B cell (primary cell): ENCODE measurements around the gene ARHGEF17.

ENCODE experiments used
- CTCF ChIP-seq: fragments of 200-600 bp; IDR thresholded peaks from one replicate; pipeline ENCODE4 v1.8.0; 2022; ENCODE audit warnings: antibody characterized with exemption, mild to moderate bottlenecking
- EZH2 ChIP-seq: IDR thresholded peaks from 2 replicates; pipeline ENCODE4 v1.6.1; 2012; ENCODE audit warnings: borderline replicate concordance, low read depth, mild to moderate bottlenecking, moderate library complexity, low read length; ENCODE audit not compliant: insufficient read depth, poor library complexity, severe bottlenecking

DNA sequence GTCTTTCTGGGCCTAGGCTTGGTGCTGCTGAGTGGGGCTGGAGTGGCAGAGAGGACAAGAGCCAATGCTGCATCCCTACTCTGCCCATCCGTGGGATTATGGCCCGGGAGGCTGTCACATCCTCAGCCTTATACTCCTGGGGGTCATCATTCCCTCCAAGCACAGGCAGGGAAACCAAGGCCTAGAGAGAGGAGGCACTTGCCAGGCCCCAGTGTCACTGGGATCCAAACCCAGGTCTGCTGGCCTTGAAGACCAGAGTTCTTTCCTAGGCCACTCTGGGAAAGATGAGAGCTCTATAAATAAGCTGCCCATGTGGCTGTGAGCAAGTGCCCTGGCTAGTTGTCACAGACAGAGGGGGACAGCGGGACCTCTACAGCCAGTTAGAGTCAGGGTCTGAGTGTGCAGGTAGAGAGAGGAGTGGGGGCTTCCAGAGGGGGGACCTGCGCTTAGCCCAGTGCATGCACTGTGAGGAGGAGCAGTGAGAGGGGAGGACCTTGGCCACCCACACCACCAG lies 72.9 kb downstream of the ARHGEF17 start:
- TF ChIP-seq CTCF (no peak), EZH2 (no peak)
